WERI-Rb-1 (cell line): Measurements from ENCODE around the gene DERL2.

Source experiments
- DNase-seq: peaks from one replicate; pipeline ENCODE4 v3.0.0-alpha.2; 2020
- H3K27ac ChIP-seq: fragments of 250-450 bp; sonication (Bioruptor Pico); 2 replicates; pipeline ENCODE4 v1.5.1; 2020; ENCODE audit warnings: mild to moderate bottlenecking, moderate library complexity
- H3K27me3 ChIP-seq: fragments of 250-450 bp; sonication (Bioruptor Pico); 2 replicates; pipeline ENCODE4 v1.5.1; 2021; ENCODE audit warnings: mild to moderate bottlenecking, low read depth, moderate library complexity; ENCODE audit not compliant: insufficient read depth, severe bottlenecking
- H3K36me3 ChIP-seq: fragments of 250-450 bp; sonication (Bioruptor Pico); 2 replicates; pipeline ENCODE4 v1.5.1; 2020; ENCODE audit warnings: mild to moderate bottlenecking, moderate library complexity
- H3K4me3 ChIP-seq: 2 replicates; pipeline ENCODE4 v1.5.1; 2011; ENCODE audit warnings: low read depth, mild to moderate bottlenecking, control low read depth, low read length
- H3K9me3 ChIP-seq: fragments of 250-450 bp; sonication (Bioruptor Pico); 2 replicates; pipeline ENCODE4 v1.5.1; 2021; ENCODE audit warnings: mild to moderate bottlenecking, moderate library complexity; ENCODE audit not compliant: severe bottlenecking
- TF ChIP-seq, protein P1 (sequence below): IDR thresholded peaks from 2 replicates; pipeline ENCODE4 v1.5.1; 2011; ENCODE audit warnings: low read depth, mild to moderate bottlenecking, control low read depth, inconsistent platforms, low read length

DERL2 gene

DNA sequence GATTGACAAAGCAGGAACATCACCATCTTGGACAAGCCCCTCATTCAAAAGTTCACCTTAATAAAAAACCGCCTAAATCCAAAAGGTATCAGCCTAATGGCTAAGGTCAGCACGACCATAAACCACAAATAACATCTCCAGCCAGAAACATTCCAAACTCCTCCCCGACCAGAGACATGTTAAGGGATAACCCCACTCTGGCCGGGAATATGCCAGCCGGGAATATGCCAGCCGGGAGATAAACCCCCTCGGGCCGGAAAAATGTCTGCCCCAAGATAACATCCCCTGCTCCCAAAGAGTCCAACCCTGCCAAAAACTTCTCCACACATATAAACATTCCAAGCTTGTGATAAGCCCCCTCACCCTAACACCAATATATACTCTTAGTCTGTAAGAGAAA, 18.6 kb downstream of the DERL2 start:
- H3K4me3 ChIP-seq: peak overlapping the region; percentile 97
- no peak overlapping the region for H3K27ac ChIP-seq
- H3K27me3 ChIP-seq: no peaks in the 10 kb centered on the region
- peaks cover 31% of the 10 kb centered on the region for H3K36me3 ChIP-seq
- no peak for DNase-seq
- no peaks in the 10 kb centered on the region for H3K9me3 ChIP-seq
- TF ChIP-seq, protein P1, sequence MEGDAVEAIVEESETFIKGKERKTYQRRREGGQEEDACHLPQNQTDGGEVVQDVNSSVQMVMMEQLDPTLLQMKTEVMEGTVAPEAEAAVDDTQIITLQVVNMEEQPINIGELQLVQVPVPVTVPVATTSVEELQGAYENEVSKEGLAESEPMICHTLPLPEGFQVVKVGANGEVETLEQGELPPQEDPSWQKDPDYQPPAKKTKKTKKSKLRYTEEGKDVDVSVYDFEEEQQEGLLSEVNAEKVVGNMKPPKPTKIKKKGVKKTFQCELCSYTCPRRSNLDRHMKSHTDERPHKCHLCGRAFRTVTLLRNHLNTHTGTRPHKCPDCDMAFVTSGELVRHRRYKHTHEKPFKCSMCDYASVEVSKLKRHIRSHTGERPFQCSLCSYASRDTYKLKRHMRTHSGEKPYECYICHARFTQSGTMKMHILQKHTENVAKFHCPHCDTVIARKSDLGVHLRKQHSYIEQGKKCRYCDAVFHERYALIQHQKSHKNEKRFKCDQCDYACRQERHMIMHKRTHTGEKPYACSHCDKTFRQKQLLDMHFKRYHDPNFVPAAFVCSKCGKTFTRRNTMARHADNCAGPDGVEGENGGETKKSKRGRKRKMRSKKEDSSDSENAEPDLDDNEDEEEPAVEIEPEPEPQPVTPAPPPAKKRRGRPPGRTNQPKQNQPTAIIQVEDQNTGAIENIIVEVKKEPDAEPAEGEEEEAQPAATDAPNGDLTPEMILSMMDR: no peak

DNA sequence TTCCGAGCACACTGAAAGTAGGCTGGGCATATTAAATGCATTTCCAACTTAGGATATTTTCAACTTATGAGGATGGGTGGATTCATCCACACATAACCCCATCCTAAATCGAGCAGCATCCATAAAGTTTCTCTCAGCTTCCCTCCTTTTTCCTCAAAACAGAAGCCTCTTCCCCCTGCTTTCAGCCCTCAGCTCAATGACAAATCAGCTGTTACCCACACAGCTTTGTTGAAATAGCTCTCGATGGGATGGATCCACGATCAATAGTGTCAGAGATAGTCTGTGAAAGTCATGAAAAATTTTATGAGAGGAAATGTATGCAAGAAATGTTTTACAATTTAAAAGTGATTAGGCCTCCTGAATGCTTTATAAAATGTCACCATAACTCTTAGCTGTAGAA, 19.7 kb downstream of the DERL2 start:
- DNase-seq: no peak
- no peaks in the 10 kb centered on the region for H3K9me3 ChIP-seq
- no peak overlapping the region for H3K27ac ChIP-seq
- TF ChIP-seq, protein P1: no peak
- H3K27me3 ChIP-seq: no peaks in the 10 kb centered on the region
- no peak overlapping the region for H3K4me3 ChIP-seq
- H3K36me3 ChIP-seq: peaks cover 34% of the 10 kb centered on the region

DNA sequence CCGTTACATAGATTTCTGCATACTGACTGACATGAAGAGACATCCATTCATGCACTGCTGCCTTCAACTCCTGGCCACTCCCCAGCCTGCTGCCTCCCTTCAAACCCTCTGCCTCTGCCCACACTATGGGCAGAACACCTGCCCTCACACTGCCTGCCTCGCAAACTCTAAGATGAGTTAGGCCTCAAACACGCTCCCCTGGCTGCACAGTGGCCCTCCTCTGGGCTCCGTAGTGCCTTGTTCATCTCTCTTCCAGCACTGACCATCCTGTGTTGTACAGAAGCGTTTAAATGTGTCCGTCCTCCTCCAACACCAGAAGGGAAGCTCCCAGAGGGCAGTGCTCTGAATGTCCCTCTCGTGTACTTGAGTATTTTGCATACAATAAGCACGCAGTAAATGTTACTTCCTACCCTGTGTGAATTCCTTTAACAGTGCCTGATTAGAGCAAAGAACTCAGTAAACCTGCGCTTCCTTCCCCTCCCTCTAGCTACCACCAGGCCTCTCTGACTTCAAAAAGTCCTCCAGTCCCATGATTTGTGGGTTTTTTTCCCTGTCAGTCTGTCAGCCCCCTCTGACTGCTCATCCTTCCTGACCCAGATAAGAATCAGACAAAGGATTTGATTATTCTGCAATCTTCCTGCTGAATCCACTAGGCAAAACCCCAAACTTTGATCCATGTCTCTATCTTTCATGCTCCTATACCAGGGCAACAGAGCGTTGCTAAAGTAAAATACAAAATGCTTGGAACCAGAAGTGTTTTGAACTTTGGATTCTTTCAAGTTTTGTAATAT, 21.1 kb downstream of the DERL2 start:
- H3K4me3 ChIP-seq: no peak overlapping the region
- H3K36me3 ChIP-seq: peaks cover 45% of the 10 kb centered on the region
- H3K27me3 ChIP-seq: no peaks in the 10 kb centered on the region
- TF ChIP-seq, protein P1: no peak
- H3K9me3 ChIP-seq: no peaks in the 10 kb centered on the region
- H3K27ac ChIP-seq: no peak overlapping the region
- no peak for DNase-seq

DNA sequence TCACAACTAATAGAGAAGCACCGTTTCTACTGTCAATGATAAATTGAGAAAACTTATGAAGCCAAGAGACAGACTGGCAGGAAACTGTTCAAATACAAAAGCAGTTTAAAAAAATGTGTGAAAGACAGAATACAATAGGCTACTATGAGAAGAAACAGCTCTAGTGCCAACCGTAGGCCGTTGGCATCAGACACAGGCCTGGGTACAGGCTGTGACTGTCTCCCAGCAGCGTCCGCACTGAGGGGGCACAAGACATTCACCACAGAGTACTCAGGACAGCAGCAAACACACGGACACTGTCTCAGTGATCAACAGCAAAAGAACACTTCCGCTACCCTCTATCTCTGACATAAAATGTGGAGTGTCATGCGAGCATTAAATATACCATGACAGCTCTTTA, 39.2 kb downstream of the DERL2 start:
- H3K36me3 ChIP-seq: peaks cover 75% of the 10 kb centered on the region
- no peak overlapping the region for H3K27ac ChIP-seq
- TF ChIP-seq, protein P1: no peak
- no peak for DNase-seq
- no peaks in the 10 kb centered on the region for H3K9me3 ChIP-seq
- no peak overlapping the region for H3K4me3 ChIP-seq
- no peaks in the 10 kb centered on the region for H3K27me3 ChIP-seq

DNA sequence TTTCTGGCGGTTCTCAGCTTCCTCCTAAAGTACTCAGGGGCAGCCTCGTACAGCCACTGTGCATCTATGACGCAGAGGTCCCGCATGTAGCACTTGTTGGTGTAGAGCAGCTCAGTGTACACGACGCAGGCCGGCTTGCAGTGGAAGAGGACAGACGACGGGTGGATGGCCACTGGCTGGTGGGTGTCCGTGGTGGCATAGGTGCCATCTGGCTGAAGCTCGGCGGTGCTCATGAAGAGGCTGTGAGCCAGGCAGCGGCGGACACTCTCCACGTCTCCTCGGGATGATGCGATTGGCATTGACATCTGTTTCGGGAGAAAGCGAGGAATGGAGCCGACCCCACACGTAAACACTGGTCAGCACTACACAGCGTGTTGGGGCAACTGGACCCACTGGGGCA, 41.8 kb downstream of the DERL2 start:
- Histone ChIP-seq H3K27ac (no peak overlapping the region), H3K27me3 (no peaks in the 10 kb centered on the region), H3K36me3 (peaks cover 51% of the 10 kb centered on the region), H3K9me3 (no peaks in the 10 kb centered on the region), H3K4me3 (no peak overlapping the region)
- DNase-seq: no peak
- TF ChIP-seq, protein P1: no peak

DNA sequence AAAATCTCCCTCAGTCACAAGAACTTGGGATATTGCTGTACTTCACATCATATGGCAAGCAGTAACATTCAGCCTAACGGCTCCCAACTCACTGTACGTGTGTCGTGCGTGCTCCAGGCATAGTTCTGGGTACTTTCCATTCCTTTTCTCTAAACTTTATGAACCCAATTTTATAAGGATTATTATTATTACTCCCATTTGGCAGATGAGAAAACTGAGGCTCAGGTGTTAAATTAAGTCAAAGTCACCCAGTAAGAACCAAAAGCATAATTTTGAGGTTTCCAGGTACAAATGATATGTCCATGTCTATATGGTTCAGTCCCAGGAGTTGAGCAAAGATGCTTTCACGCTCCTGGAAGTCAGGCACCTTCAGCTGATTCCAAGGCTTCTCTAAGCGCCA, 42.2 kb downstream of the DERL2 start:
- DNase-seq: no peak
- TF ChIP-seq, protein P1: no peak
- Histone ChIP-seq H3K27ac (no peak overlapping the region), H3K27me3 (no peaks in the 10 kb centered on the region), H3K4me3 (no peak overlapping the region), H3K36me3 (peaks cover 50% of the 10 kb centered on the region), H3K9me3 (no peaks in the 10 kb centered on the region)
